Right hindlimb (tissue), 1 donor: Measurements from ENCODE around the gene OGDH.

ENCODE experiments used
- DNase-seq: peaks from one replicate; pipeline ENCODE4 v3.0.0-alpha.2; 2018

OGDH gene

GRCh38 chr7:44621750-44622103 lies 15.3 kb downstream of the OGDH start:
- no peak for DNase-seq

GRCh38 chr7:44622342-44623151 lies 16.1 kb downstream of the OGDH start:
- no peak for DNase-seq

GRCh38 chr7:44624318-44624717 lies 17.9 kb downstream of the OGDH start:
- no peak for DNase-seq

- no peak for DNase-seq
These were observed 19.4 kb downstream of the OGDH start for GRCh38 chr7:44625526-44626471.

GRCh38 chr7:44626620-44627019 lies 20.2 kb downstream of the OGDH start:
- no peak for DNase-seq

- no peak for DNase-seq
These were observed 23.5 kb downstream of the OGDH start for GRCh38 chr7:44629829-44630522.

- DNase-seq, result no peak
These were observed 24.5 kb downstream of the OGDH start for GRCh38 chr7:44630792-44631457.

- DNase-seq, result no peak
These were observed 25.2 kb downstream of the OGDH start for GRCh38 chr7:44631458-44632115.

- no peak for DNase-seq
These were observed 25.8 kb downstream of the OGDH start for GRCh38 chr7:44632196-44632595.

GRCh38 chr7:44633254-44634186 lies 27.1 kb downstream of the OGDH start:
- peak; percentile 76 for DNase-seq

GRCh38 chr7:44634187-44634838 lies 27.9 kb downstream of the OGDH start:
- no peak for DNase-seq

GRCh38 chr7:44634839-44635591 lies 28.6 kb downstream of the OGDH start:
- DNase-seq, result peak; percentile 36

GRCh38 chr7:44636041-44636584 lies 29.7 kb downstream of the OGDH start:
- no peak for DNase-seq

GRCh38 chr7:44636926-44637325 lies 30.5 kb downstream of the OGDH start:
- DNase-seq, result no peak

GRCh38 chr7:44637788-44638594 lies 31.6 kb downstream of the OGDH start:
- no peak for DNase-seq

GRCh38 chr7:44638611-44639557 lies 32.5 kb downstream of the OGDH start:
- peak; percentile 55 for DNase-seq

- DNase-seq, result peak; percentile 83
These were observed 33.4 kb downstream of the OGDH start for GRCh38 chr7:44639671-44640321.
